Measurements from ENCODE around the gene PLCB3.

Gene PLCB3

GRCh38 chr11:64290352-64291261 is 39.3 kb downstream of the PLCB3 start:
- DNase-seq: no peak

- DNase-seq: no peak
These were observed 40.0 kb downstream of the PLCB3 start, which contains the start of gene KCNK4 for GRCh38 chr11:64291262-64291751. Gene KCNK4, plus strand, starts transcription at chr11:64291302. Its CDS starts 1,717 bp downstream, at chr11:64293019.

- DNase-seq: no peak
These were observed 40.6 kb downstream of the PLCB3 start for GRCh38 chr11:64291752-64292459.

- no peak for DNase-seq
These were observed 41.3 kb downstream of the PLCB3 start for GRCh38 chr11:64292460-64293254.

GRCh38 chr11:64294774-64295173 is 43.4 kb downstream of the PLCB3 start:
- no peak for DNase-seq

- no peak for DNase-seq
These were observed 44.4 kb downstream of the PLCB3 start for GRCh38 chr11:64295760-64296159.

GRCh38 chr11:64296236-64296635 is 44.9 kb downstream of the PLCB3 start:
- DNase-seq: no peak

GRCh38 chr11:64296830-64297698 is 45.7 kb downstream of the PLCB3 start:
- DNase-seq: no peak

GRCh38 chr11:64297699-64298358 is 46.5 kb downstream of the PLCB3 start:
- DNase-seq: no peak

- no peak for DNase-seq
These were observed 47.9 kb downstream of the PLCB3 start for GRCh38 chr11:64298966-64299846.

- DNase-seq: no peak
These were observed 48.7 kb downstream of the PLCB3 start, which contains the start of gene CATSPERZ for GRCh38 chr11:64299847-64300648. Gene CATSPERZ, plus strand, starts transcription at chr11:64300358. Its CDS starts 53 bp downstream, at chr11:64300411.

- DNase-seq: no peak
These were observed 52.0 kb downstream of the PLCB3 start for GRCh38 chr11:64303109-64304031.

- DNase-seq: no peak
These were observed 52.6 kb downstream of the PLCB3 start for GRCh38 chr11:64304032-64304315.

GRCh38 chr11:64304316-64305072 is 53.2 kb downstream of the PLCB3 start:
- DNase-seq: peak; percentile 77

GRCh38 chr11:64305075-64305690 is 53.9 kb downstream of the PLCB3 start, which contains the start of gene ESRRA:
Gene ESRRA, plus strand, starts transcription at chr11:64305524. Its CDS starts 1,656 bp downstream, at chr11:64307180.
- DNase-seq: peak; percentile 98

GRCh38 chr11:64305691-64306562 is 54.6 kb downstream of the PLCB3 start:
- DNase-seq: no peak

Data from NCI-H446 treated with DMSO at 0.1 percent for 48 hours (cell line).